HepG2 (cell line): Measurements from ENCODE around the gene DUS1L. TPM values are rescaled to one million over a fixed set of nuclear protein-coding genes. Genes with fewer than 3 reads are reported as not detected.

ENCODE experiments used
- ATAC-seq: fragments of 200-7000 bp; cut with Tn5 transposase; 3 replicates; pipeline ENCODE4 v1.9.1; 2020; ENCODE audit warnings: mild to moderate bottlenecking, moderate library complexity
- BruUV-seq: library from RNA; stranded (reverse); fragments of 400-500 nt; replicated peaks from 2 replicates; lab custom pipeline; 2021; lab: Mats Ljungman, UMichigan
- CTCF ChIA-PET: fragments of 300-600 bp; formaldehyde crosslinking; extraction: SDS; loops from one replicate; lab custom pipeline; 2021; ENCODE audit warnings: low total read pairs, inconsistent platforms, low intra/inter-chr PET ratio; lab: Yijun Ruan, JAX
- POLR2A ChIA-PET: fragments of 350-600 bp; sonication (Branson Sonifier 250); formaldehyde crosslinking; loops from one replicate; lab custom pipeline; 2020; ENCODE audit warnings: antibody characterized with exemption, inconsistent platforms; lab: Yijun Ruan, JAX
- DNase-seq: peaks from one replicate; pipeline ENCODE4 v3.0.0-alpha.2; 2015; ENCODE audit warnings: low spot score
- FAIRE-seq: peaks from 3 replicates; lab custom pipeline; 2011; peaks lifted over from hg19 to GRCh38; lab: Jason Lieb, UNC
- H2AFZ ChIP-seq: one replicate; pipeline ENCODE4 v1.6.1; 2011; ENCODE audit warnings: low read length, inconsistent platforms
- H3K27ac ChIP-seq: fragments of 300-600 bp; 3 replicates; pipeline ENCODE4 v1.8.0; 2011; ENCODE audit warnings: mixed run types, mild to moderate bottlenecking, mixed read lengths, low read length, inconsistent platforms; ENCODE audit not compliant: insufficient read depth; ENCODE audit errors: extremely low read length
- H3K27me3 ChIP-seq, 2 experiments: fragments of 200-600 bp in 1 of 2; 2 replicates in 1 of 2; 3 replicates in 1 of 2; pipeline versions ENCODE4 v1.6.0 to v1.8.0; 2011; ENCODE audit warnings: low read length in 2 of 2, mild to moderate bottlenecking in 2 of 2, moderate library complexity in 2 of 2, inconsistent platforms in 1 of 2; ENCODE audit not compliant: insufficient read depth in 2 of 2, control insufficient read depth in 1 of 2
- H3K36me3 ChIP-seq, 2 experiments: fragments of 200-600 bp in 1 of 2; replicated peaks in 1 of 2; 2 replicates in 1 of 2; 3 replicates in 1 of 2; pipeline versions ENCODE4 v1.5.1 to v1.8.0; 2011; ENCODE audit warnings: low read length in 2 of 2, inconsistent platforms in 1 of 2; ENCODE audit not compliant: insufficient read depth in 2 of 2, control insufficient read depth in 1 of 2
- H3K4me1 ChIP-seq: 2 replicates; pipeline ENCODE4 v1.5.1; 2012; ENCODE audit warnings: low read length, inconsistent platforms; ENCODE audit not compliant: insufficient read depth
- H3K4me2 ChIP-seq: 2 replicates; pipeline ENCODE4 v1.6.0; 2011; ENCODE audit warnings: low read depth, low read length, inconsistent platforms
- H3K4me3 ChIP-seq, 3 experiments: fragments of 200-600 bp in 1 of 3; sonication (generic), shearing (Covaris generic) in 1 of 3; replicated peaks in 1 of 3; 2 replicates each; pipeline ENCODE4 v1.5.1; 2011 to 2016; ENCODE audit warnings: low read length in 3 of 3, inconsistent platforms in 2 of 3, low read depth in 2 of 3, mild to moderate bottlenecking in 2 of 3, control low read depth in 1 of 3, mixed read lengths in 1 of 3; ENCODE audit not compliant: insufficient read depth in 1 of 3
- H3K79me2 ChIP-seq: one replicate; pipeline ENCODE4 v1.6.1; 2011; ENCODE audit warnings: low read length, inconsistent platforms; ENCODE audit not compliant: insufficient read depth
- H3K9ac ChIP-seq: 2 replicates; pipeline ENCODE4 v1.6.0; 2011; ENCODE audit warnings: mild to moderate bottlenecking, low read depth, low read length, inconsistent platforms; ENCODE audit not compliant: insufficient read depth
- H3K9me3 ChIP-seq: 2 replicates; pipeline ENCODE4 v1.5.1; 2012; ENCODE audit warnings: mild to moderate bottlenecking, low read length
- H4K20me1 ChIP-seq: 2 replicates; pipeline ENCODE4 v1.6.0; 2011; ENCODE audit warnings: inconsistent platforms, mild to moderate bottlenecking, low read length, moderate library complexity; ENCODE audit not compliant: insufficient read depth
- ARID4A ChIP-seq: sonication (generic); formaldehyde crosslinking; IDR thresholded peaks from 2 replicates; pipeline ENCODE4 v1.5.0; 2020; ENCODE audit warnings: mild to moderate bottlenecking, missing genetic modification reagents, borderline replicate concordance
- CREB1 ChIP-seq, 2 experiments: fragments of 450-650 bp in 1 of 2; IDR thresholded peaks; 2 replicates each; pipeline ENCODE4 v1.6.1; 2016 to 2017; ENCODE audit warnings: control low read depth in 1 of 2, mild to moderate bottlenecking in 1 of 2, missing compliant biosample characterization in 1 of 2, missing genetic modification characterization in 1 of 2
- DR1 ChIP-seq: sonication (generic); formaldehyde crosslinking; IDR thresholded peaks from 2 replicates; pipeline ENCODE4 v1.8.0; 2021; ENCODE audit warnings: mild to moderate bottlenecking, missing genetic modification reagents, inconsistent platforms
- FOXM1 ChIP-seq: sonication (generic); formaldehyde crosslinking; IDR thresholded peaks from 2 replicates; pipeline ENCODE4 v1.5.0; 2020; ENCODE audit warnings: missing genetic modification reagents
- HNRNPH1 ChIP-seq: fragments of 200-400 bp; formaldehyde crosslinking; optimal IDR thresholded peaks from 2 replicates; pipeline ENCODE3; 2017; ENCODE audit warnings: mild to moderate bottlenecking, low read depth, low read length
- PLRG1 ChIP-seq: fragments of 450-650 bp; conservative IDR thresholded peaks from 2 replicates; pipeline ENCODE4 v1.6.1; 2016
- SMAD1 ChIP-seq: sonication (generic); formaldehyde crosslinking; IDR thresholded peaks from 2 replicates; pipeline ENCODE4 v1.4.0; 2020; ENCODE audit warnings: missing genetic modification reagents, low read depth, mild to moderate bottlenecking, borderline replicate concordance
- THAP9 ChIP-seq: sonication (generic); formaldehyde crosslinking; IDR thresholded peaks from 2 replicates; pipeline ENCODE4; 2020; ENCODE audit warnings: missing genetic modification reagents, mild to moderate bottlenecking, borderline replicate concordance
- ZFP36L1 ChIP-seq: sonication (generic); formaldehyde crosslinking; IDR thresholded peaks from 2 replicates; pipeline ENCODE4 v1.8.0; 2022; ENCODE audit warnings: mild to moderate bottlenecking, missing genetic modification reagents, moderate library complexity
- ZNF224 ChIP-seq: sonication (generic); formaldehyde crosslinking; IDR thresholded peaks from 2 replicates; pipeline ENCODE4 v1.5.0; 2020; ENCODE audit warnings: mild to moderate bottlenecking, missing genetic modification reagents
- ZNF329 ChIP-seq: sonication (generic); formaldehyde crosslinking; IDR thresholded peaks from 2 replicates; pipeline ENCODE4 v1.9.0; 2021; ENCODE audit warnings: low read depth, mild to moderate bottlenecking, missing genetic modification reagents
- ZNF34 ChIP-seq: sonication (generic); formaldehyde crosslinking; IDR thresholded peaks from 2 replicates; pipeline ENCODE4 v1.4.0; 2020; ENCODE audit warnings: mild to moderate bottlenecking, missing genetic modification reagents, borderline replicate concordance
- ZNF768 ChIP-seq: sonication (generic); formaldehyde crosslinking; IDR thresholded peaks from 2 replicates; pipeline ENCODE4 v1.4.0; 2020; ENCODE audit warnings: missing genetic modification reagents
- WGBS: methylation state at CpG from one replicate; pipeline ENCODE4 v1.1.6; 2017; ENCODE audit warnings: low lambda C conversion rate; 5-methylcytosine and 5-hydroxymethylcytosine counted together
- in situ Hi-C: cut with HindIII; loops from 2 replicates; pipeline ENCODE4 v1.10.0; 2017; ENCODE audit warnings: low pct_unique_long_range_greater_than_20kb; ENCODE audit not compliant: extremely low pct_ligation_motif_present
- intact Hi-C: fragments of 100-400 bp; cut with micrococcal nuclease; formaldehyde crosslinking; loops from one replicate; pipeline ENCODE4 v1.10.0; 2022; ENCODE audit not compliant: unreplicated experiment
- polyA plus RNA-seq, 8 experiments: library from polyadenylated mRNA; depleted of rRNA in 3 of 8; stranded (reverse) in 7 of 8; unstranded in 1 of 8; fragments of >200 nt; fragmentation: Illumina TruSeq in 4 of 8; extraction: Trizol in 4 of 8; gene quantifications; 2 replicates each; pipeline versions ENCODE4 v1.2.1 to v1.2.3, GENCODE V29; 2011 to 2016; ENCODE audit warnings: low read depth in 4 of 8, missing spikeins in 1 of 8, mixed read lengths in 1 of 8; ENCODE audit not compliant: insufficient read depth in 1 of 8
- total RNA-seq, 5 experiments: library from RNA; depleted of rRNA; stranded (reverse); fragments of >200 nt; fragmentation: Illumina TruSeq; extraction: Trizol; gene quantifications; 2 replicates each; pipeline ENCODE4 v1.2.3, GENCODE V29; 2016; ENCODE audit warnings: low read depth in 1 of 5
- TF ChIP-seq, protein P1 (sequence below): sonication (generic); formaldehyde crosslinking; IDR thresholded peaks from 2 replicates; pipeline ENCODE4 v1.5.0; 2020; ENCODE audit warnings: mild to moderate bottlenecking, missing genetic modification reagents, moderate library complexity

Gene DUS1L
- total and polyA plus RNA-seq, 2 of the 13 experiments (the other 11 are each of a cell fraction or from before 2014, with no cell fraction given) = 81.0 to 109 TPM

GRCh38 chr17:82062076-82062983 is 3.3 kb downstream of the DUS1L start:
- Histone ChIP-seq H3K4me2 (no peak overlapping the region), H3K79me2 (peaks cover 20% of the 10 kb centered on the region), H3K9ac (no peak overlapping the region), H3K27me3 (no peaks in the 10 kb centered on the region), H4K20me1 (no peaks in the 10 kb centered on the region), H3K4me3 (no peak overlapping the region), H3K36me3 (peaks cover 35 to 54% of the 10 kb centered on the region in 2 experiments), H2AFZ (no peak overlapping the region), H3K4me1 (peaks cover 41% of the 10 kb centered on the region), H3K27ac (no peak overlapping the region), H3K9me3 (no peaks in the 10 kb centered on the region)
- in situ Hi-C loops (no loop called here), intact Hi-C loops (no loop called here)
- peak; percentile 40 for ATAC-seq
- WGBS = 97% methylated on average over 19 of the region's 24 CpGs
- no peak for FAIRE-seq
- no peak for DNase-seq
- ChIA-PET CTCF (no interaction called here), POLR2A (no interaction called here)
- no TSS peak for BruUV-seq
- TF ChIP-seq PLRG1 = no peak
- TF ChIP-seq ZFP36L1 = no peak
- TF ChIP-seq THAP9 (CRISPR knock-in tag) = no peak
- TF ChIP-seq FOXM1 (CRISPR knock-in tag) = no peak
- 0 out of 2 replicates have a peak, but pooled peaks have one; percentile 17 for TF ChIP-seq ZNF768 (CRISPR knock-in tag)
- TF ChIP-seq, protein P1, sequence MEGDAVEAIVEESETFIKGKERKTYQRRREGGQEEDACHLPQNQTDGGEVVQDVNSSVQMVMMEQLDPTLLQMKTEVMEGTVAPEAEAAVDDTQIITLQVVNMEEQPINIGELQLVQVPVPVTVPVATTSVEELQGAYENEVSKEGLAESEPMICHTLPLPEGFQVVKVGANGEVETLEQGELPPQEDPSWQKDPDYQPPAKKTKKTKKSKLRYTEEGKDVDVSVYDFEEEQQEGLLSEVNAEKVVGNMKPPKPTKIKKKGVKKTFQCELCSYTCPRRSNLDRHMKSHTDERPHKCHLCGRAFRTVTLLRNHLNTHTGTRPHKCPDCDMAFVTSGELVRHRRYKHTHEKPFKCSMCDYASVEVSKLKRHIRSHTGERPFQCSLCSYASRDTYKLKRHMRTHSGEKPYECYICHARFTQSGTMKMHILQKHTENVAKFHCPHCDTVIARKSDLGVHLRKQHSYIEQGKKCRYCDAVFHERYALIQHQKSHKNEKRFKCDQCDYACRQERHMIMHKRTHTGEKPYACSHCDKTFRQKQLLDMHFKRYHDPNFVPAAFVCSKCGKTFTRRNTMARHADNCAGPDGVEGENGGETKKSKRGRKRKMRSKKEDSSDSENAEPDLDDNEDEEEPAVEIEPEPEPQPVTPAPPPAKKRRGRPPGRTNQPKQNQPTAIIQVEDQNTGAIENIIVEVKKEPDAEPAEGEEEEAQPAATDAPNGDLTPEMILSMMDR (CRISPR knock-in tag) = peak; percentile 56
- no peak for TF ChIP-seq ZNF34 (CRISPR knock-in tag)
- no peak for TF ChIP-seq HNRNPH1
- TF ChIP-seq DR1 (CRISPR knock-in tag) = no peak
- no peak for TF ChIP-seq SMAD1
- no peak for TF ChIP-seq ZNF224 (CRISPR knock-in tag)
- 0 out of 2 replicates have a peak, but pooled peaks have one; percentile 25 for TF ChIP-seq ZNF329 (CRISPR knock-in tag)
- no peak for TF ChIP-seq CREB1 (IDR thresholded peaks at IDR 0.05)
- TF ChIP-seq CREB1 (CRISPR knock-in tag; IDR thresholded peaks at IDR 0.05) = no peak
- TF ChIP-seq ARID4A = peak; percentile 15
